H54 (cell line): ENCODE data around the gene MIF4GD.
"Not testable (repeated sequence)": the region's sequence is repeated elsewhere in the genome, so short reads cannot be mapped to it uniquely, and the experiment has no call there.

Experiments
- DNase-seq: peaks from one replicate; pipeline ENCODE4 v3.0.0; 2011; ENCODE audit warnings: low spot score, mixed read lengths; ENCODE audit not compliant: insufficient read length
- FAIRE-seq: peaks from 3 replicates; lab custom pipeline; 2011; peaks lifted over from hg19 to GRCh38; lab: Jason Lieb, UNC
- POLR2A ChIP-seq: IDR thresholded peaks from 2 replicates; pipeline ENCODE4 v1.6.1; 2011; ENCODE audit warnings: low read depth, mild to moderate bottlenecking, low read length

Gene MIF4GD

DNA sequence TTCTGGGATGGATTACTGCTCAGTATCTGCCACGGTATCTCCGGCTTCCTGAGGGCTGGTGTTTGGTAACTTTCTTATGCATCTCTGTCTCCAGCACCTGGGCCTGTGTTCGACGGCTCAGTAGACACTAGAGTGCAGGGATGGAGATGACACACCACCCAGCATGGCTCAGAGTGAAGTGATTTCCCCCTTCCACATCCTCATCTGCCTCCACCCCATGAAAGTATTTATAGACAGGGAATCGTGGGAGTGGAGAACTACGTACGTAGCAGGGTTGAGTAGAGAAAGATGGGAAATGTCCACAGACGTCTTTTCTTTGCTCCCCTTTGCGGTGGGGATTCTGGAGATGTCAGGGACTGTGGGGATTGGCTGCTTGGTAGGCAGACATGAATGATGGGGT, 30.0 kb upstream of the MIF4GD start:
- DNase-seq (no peak), FAIRE-seq (no peak)
- no peak for TF ChIP-seq POLR2A

GRCh38 chr17:75300280-75300679, 29.2 kb upstream of the MIF4GD start:
- FAIRE-seq = no peak
- TF ChIP-seq POLR2A = no peak

GRCh38 chr17:75295201-75296158, 24.4 kb upstream of the MIF4GD start:
- DNase-seq (no peak), FAIRE-seq (no peak)
- no peak for TF ChIP-seq POLR2A

More at GRCh38 chr17:75300280-75300679, 29.2 kb upstream of the MIF4GD start:
- DNase-seq = no peak

- not testable (repeated sequence) for FAIRE-seq, DNase-seq
These were observed 21.9 kb upstream of the MIF4GD start for GRCh38 chr17:75292810-75293448.

DNA sequence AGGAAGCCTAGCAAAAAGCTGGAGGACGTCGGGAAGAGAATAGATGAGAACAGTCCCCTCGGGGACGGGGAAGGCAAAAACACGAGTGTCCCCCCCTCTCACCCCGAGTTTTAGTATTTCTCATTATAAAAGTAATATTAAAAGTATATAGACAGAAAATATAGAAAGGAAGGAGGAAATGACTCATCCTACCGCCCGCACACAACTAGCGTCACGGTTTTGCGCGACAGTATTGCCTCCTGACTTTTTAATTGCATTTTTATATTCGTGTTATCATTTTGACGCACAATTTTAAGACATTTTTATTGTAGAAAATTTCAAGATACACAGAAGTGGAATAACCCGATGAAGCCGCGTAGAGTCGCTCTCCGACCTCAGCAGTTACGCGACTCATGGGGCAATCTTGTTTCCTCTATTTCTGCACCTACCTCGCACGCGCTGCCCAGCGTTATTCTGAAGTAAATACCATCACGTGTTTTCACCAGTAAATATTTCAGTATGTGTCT, 18.9 kb upstream of the MIF4GD start:
- no peak for TF ChIP-seq POLR2A
- DNase-seq (no peak), FAIRE-seq (no peak)

DNA sequence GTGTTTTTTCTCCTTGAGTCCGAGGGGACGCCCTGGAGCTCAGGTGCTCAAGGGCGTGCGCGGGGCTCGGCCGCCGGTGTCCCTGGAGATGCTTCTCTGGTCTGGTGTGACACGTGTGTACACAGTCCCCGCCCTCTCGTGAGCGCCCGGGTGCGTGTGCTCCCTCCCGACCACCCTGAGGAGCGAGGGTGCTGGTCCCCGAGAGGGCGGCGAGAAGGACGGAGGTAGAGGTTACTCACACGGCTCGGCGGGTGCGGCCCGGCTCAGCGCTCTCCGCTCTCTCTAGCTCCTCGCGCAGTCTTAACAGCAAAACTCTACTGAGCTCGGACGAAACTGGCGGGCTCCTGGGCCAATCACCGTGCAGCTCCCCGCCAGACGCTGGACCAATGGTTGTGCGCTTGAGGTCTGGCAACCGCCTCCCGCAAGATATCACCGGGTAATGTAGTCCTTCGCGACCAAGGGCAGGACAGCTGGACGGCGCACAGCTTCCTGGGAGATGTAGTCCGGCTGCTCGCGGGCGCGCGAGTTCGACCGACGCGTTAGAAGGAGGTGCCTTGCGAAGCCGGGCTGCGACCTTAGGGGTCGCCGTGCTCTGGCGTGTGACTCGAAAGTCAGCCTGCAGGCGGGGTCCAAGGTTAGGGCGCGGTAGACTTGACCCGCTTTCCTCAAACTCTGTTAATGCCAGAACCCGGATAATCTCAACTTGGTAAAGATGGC, 18.2 kb upstream of the MIF4GD start, which contains the start of gene SLC25A19:
SLC25A19 (minus strand) TSS at position 319 of the 717 bp plus-strand sequence. CDS start 2,669 bp downstream, outside the sequence.
- peak; percentile 88 for FAIRE-seq
- peak; percentile 75 for TF ChIP-seq POLR2A
- peak; percentile 99 for DNase-seq

DNA sequence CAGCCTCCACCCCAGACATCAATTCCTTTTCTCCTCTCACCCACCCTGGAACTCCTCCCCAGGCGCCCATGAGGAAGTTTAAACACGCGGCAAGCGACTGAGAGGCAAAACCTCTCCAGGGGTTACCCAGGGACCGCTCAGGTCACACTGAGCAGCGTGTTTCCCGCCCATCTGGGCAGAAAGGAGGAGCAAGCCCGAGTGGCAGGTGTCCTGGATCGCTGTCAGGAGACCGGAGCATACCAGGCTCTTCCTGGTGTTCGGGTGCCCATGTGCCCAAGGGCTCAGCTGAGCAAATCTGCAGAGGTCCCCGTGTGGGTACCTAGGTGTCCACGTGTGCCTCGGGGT, 17.7 kb upstream of the MIF4GD start:
- FAIRE-seq (no peak), DNase-seq (peak; percentile 64)
- no peak for TF ChIP-seq POLR2A

DNA sequence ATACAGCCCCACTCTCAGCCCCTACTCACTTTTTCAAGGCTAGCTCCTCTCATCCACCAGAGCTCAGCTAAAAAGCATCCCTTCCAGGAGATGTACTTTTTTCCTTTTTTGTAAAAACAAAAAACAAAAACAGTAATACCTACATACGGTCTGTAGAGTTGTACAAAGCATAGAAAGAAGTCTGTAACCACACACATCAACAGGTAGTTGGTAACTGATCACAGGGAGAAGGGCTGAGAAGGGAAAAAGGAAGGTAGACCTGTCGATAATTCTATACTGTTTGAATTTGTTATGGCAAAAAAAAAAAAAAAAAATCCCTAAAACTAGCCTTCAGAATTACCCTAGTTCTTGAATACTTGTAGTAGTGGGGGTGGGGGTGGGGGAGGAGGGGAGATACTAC, 17.3 kb upstream of the MIF4GD start:
- TF ChIP-seq POLR2A = no peak
- FAIRE-seq = no peak
- no peak for DNase-seq

- no peak for TF ChIP-seq POLR2A
- no peak for FAIRE-seq
- no peak for DNase-seq
These were observed 16.2 kb upstream of the MIF4GD start for GRCh38 chr17:75287221-75287620.

DNA sequence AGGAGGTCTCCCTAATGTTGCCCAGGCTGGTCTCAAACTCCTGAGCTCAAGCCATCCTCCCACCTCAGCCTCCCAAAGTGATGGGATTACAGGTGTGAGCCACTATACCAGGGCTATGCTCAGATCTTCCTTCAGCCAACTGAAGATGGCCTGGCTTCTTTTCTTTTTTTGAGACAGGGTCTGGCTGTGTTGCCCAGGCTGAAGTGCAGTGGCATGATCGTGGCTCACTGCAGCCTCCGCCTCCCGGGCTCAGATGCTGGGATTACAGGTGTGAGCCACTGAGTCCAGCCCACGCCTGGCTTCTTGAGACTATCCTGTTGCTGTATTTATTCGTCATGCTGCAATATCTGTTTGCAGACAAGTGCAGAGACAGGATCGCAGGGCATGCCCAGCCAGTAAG, 14.1 kb upstream of the MIF4GD start:
- no peak for FAIRE-seq
- DNase-seq = no peak
- TF ChIP-seq POLR2A = no peak

DNA sequence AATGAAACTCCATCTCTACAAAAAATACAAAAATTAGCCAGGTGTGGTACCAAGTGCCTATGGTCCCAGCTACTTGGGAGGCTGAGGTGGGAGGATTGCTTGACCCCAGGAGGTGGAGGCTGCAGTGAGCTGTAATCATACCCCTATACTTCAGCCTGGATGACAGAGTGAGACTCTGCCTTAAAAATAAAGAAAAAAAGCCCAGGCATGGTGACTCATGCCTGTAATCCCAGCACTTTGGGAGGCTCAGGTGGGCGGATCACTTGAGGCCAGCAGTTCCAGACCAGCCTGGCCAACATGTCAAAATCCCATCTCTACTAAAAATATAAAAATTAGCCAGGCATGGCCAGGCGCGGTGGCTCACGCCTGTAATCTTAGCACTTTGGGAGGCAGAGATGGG, 9.2 kb upstream of the MIF4GD start:
- FAIRE-seq, DNase-seq: not testable (repeated sequence)

- TF ChIP-seq POLR2A = no peak
These were observed 6.6 kb upstream of the MIF4GD start for GRCh38 chr17:75277664-75278071.

GRCh38 chr17:75273977-75274708, 3.1 kb upstream of the MIF4GD start:
- DNase-seq (peak; percentile 98), FAIRE-seq (peak; percentile 80)
- no peak for TF ChIP-seq POLR2A

More at GRCh38 chr17:75277664-75278071, 6.6 kb upstream of the MIF4GD start:
- FAIRE-seq = no peak
- DNase-seq = peak; percentile 35

DNA sequence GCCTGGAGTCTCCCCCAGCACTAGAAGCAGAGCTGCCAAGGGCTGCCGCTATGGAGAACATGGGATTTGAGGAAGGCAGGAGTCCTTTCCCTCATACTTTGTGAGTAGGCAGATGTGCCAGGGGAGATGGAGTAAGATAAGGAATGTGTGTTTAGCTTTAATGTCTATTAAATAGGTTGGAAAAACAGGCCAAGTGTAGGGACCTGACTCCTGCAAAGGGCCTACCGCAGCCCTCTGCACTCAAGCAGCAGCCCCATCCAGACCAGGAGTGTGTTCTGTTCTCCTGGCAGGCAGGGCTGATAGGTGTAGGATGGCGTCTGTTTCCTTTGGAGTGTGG, 1.8 kb upstream of the MIF4GD start:
- TF ChIP-seq POLR2A = no peak
- FAIRE-seq (no peak), DNase-seq (no peak)
